HEK293 (cell line): ENCODE data around the gene PLCB3.

Experiments
- GLIS2 ChIP-seq: fragments of 450-650 bp; formaldehyde crosslinking; IDR thresholded peaks from 2 replicates; pipeline ENCODE4 v1.5.1; 2016; ENCODE audit warnings: missing biosample characterization, missing genetic modification characterization
- HIC1 ChIP-seq: fragments of 450-650 bp; formaldehyde crosslinking; IDR thresholded peaks from 2 replicates; pipeline ENCODE4 v1.5.1; 2016; ENCODE audit warnings: missing biosample characterization, missing genetic modification characterization
- KLF16 ChIP-seq: fragments of 450-650 bp; formaldehyde crosslinking; IDR thresholded peaks from 2 replicates; pipeline ENCODE4 v1.5.1; 2017; ENCODE audit warnings: missing biosample characterization, missing genetic modification characterization
- KLF17 ChIP-seq: fragments of 450-650 bp; formaldehyde crosslinking; IDR thresholded peaks from 2 replicates; pipeline ENCODE4 v1.5.1; 2016; ENCODE audit warnings: missing biosample characterization, missing genetic modification characterization
- KLF7 ChIP-seq: fragments of 450-650 bp; formaldehyde crosslinking; IDR thresholded peaks from 2 replicates; pipeline ENCODE4 v1.5.1; 2016; ENCODE audit warnings: missing biosample characterization, missing genetic modification characterization, borderline replicate concordance
- PATZ1 ChIP-seq: fragments of 450-650 bp; formaldehyde crosslinking; IDR thresholded peaks from 2 replicates; pipeline ENCODE4 v1.5.1; 2016; ENCODE audit warnings: missing biosample characterization, missing genetic modification characterization
- PRDM1 ChIP-seq: fragments of 450-650 bp; formaldehyde crosslinking; IDR thresholded peaks from 2 replicates; pipeline ENCODE4; 2016; ENCODE audit warnings: missing biosample characterization, missing genetic modification characterization
- SP2 ChIP-seq: fragments of 450-650 bp; formaldehyde crosslinking; IDR thresholded peaks from 2 replicates; pipeline ENCODE4 v1.5.1; 2016; ENCODE audit warnings: missing biosample characterization, missing genetic modification characterization
- ZBTB11 ChIP-seq: fragments of 450-650 bp; formaldehyde crosslinking; conservative IDR thresholded peaks from 2 replicates; pipeline ENCODE4 v1.5.1; 2016; ENCODE audit warnings: low read depth, missing biosample characterization, missing genetic modification characterization
- ZBTB20 ChIP-seq: fragments of 450-650 bp; formaldehyde crosslinking; IDR thresholded peaks from 2 replicates; pipeline ENCODE4 v1.5.1; 2016; ENCODE audit warnings: missing biosample characterization, missing genetic modification characterization
- ZBTB48 ChIP-seq: fragments of 450-650 bp; formaldehyde crosslinking; IDR thresholded peaks from 2 replicates; pipeline ENCODE4 v1.5.1; 2016; ENCODE audit warnings: missing biosample characterization, missing genetic modification characterization
- ZBTB7A ChIP-seq: fragments of 450-650 bp; formaldehyde crosslinking; IDR thresholded peaks from 2 replicates; pipeline ENCODE4 v1.5.1; 2016; ENCODE audit warnings: low read depth, missing biosample characterization, missing genetic modification characterization
- ZBTB8A ChIP-seq: fragments of 450-650 bp; formaldehyde crosslinking; IDR thresholded peaks from 2 replicates; pipeline ENCODE4 v1.5.1; 2016; ENCODE audit warnings: missing biosample characterization, missing genetic modification characterization
- ZFHX2 ChIP-seq: fragments of 450-650 bp; formaldehyde crosslinking; conservative IDR thresholded peaks from 2 replicates; pipeline ENCODE4 v1.5.1; 2016; ENCODE audit warnings: missing biosample characterization, missing genetic modification characterization
- ZNF132 ChIP-seq: fragments of 450-650 bp; formaldehyde crosslinking; IDR thresholded peaks from 2 replicates; pipeline ENCODE4 v1.5.1; 2017; ENCODE audit warnings: missing biosample characterization, missing genetic modification characterization, borderline replicate concordance
- ZNF18 ChIP-seq: fragments of 450-650 bp; formaldehyde crosslinking; IDR thresholded peaks from 2 replicates; pipeline ENCODE4 v1.5.1; 2016; ENCODE audit warnings: missing biosample characterization, missing genetic modification characterization
- ZNF366 ChIP-seq: fragments of 450-650 bp; formaldehyde crosslinking; conservative IDR thresholded peaks from 2 replicates; pipeline ENCODE4 v1.5.1; 2016; ENCODE audit warnings: missing biosample characterization, missing genetic modification characterization
- ZNF423 ChIP-seq: fragments of 450-650 bp; formaldehyde crosslinking; IDR thresholded peaks from 2 replicates; pipeline ENCODE4 v1.5.1; 2016; ENCODE audit warnings: missing biosample characterization, missing genetic modification characterization
- ZNF544 ChIP-seq: fragments of 450-650 bp; formaldehyde crosslinking; IDR thresholded peaks from 2 replicates; pipeline ENCODE4 v1.5.0; 2017; ENCODE audit warnings: missing biosample characterization, missing genetic modification characterization
- ZNF624 ChIP-seq: fragments of 450-650 bp; formaldehyde crosslinking; IDR thresholded peaks from 2 replicates; pipeline ENCODE4 v1.5.1; 2017; ENCODE audit warnings: missing biosample characterization, missing genetic modification characterization
- ZNF660 ChIP-seq: fragments of 450-650 bp; IDR thresholded peaks from 2 replicates; pipeline ENCODE4 v1.5.1; 2018; ENCODE audit warnings: missing biosample characterization, mild to moderate bottlenecking, missing genetic modification characterization
- ZNF768 ChIP-seq: fragments of 450-650 bp; formaldehyde crosslinking; IDR thresholded peaks from 2 replicates; pipeline ENCODE4 v1.5.1; 2018; ENCODE audit warnings: missing biosample characterization, mild to moderate bottlenecking, missing genetic modification characterization
- ZNF837 ChIP-seq: fragments of 450-650 bp; formaldehyde crosslinking; IDR thresholded peaks from 2 replicates; pipeline ENCODE4 v1.5.1; 2016; ENCODE audit warnings: missing biosample characterization, missing genetic modification characterization
- ZNF843 ChIP-seq: fragments of 450-650 bp; formaldehyde crosslinking; IDR thresholded peaks from 2 replicates; pipeline ENCODE4 v1.5.1; 2016; ENCODE audit warnings: missing biosample characterization, missing genetic modification characterization
- TF ChIP-seq, protein P1 (sequence below): fragments of 450-650 bp; formaldehyde crosslinking; IDR thresholded peaks from 2 replicates; pipeline ENCODE4 v1.5.1; 2017; ENCODE audit warnings: missing biosample characterization, missing genetic modification characterization
- TF ChIP-seq, protein P2 (sequence below): fragments of 450-650 bp; formaldehyde crosslinking; IDR thresholded peaks from 2 replicates; pipeline ENCODE4 v1.5.1; 2016; ENCODE audit warnings: missing biosample characterization, missing genetic modification characterization

PLCB3 gene

GRCh38 chr11:64241491-64242374 lies 9.6 kb upstream of the PLCB3 start (continued):
- TF ChIP-seq ZBTB11 (tag by site-specific recombination), result peak; percentile 90
- peak; percentile 99 for TF ChIP-seq GLIS2 (tag by site-specific recombination)
- TF ChIP-seq ZNF624 (tag by site-specific recombination), result no peak
- no peak for TF ChIP-seq ZNF132 (tag by site-specific recombination)
- peak; percentile 22; the same call in 1 of the 2 replicates for TF ChIP-seq KLF17 (tag by site-specific recombination)
- TF ChIP-seq SP2 (tag by site-specific recombination), result peak; percentile 87
- peak; percentile 36 for TF ChIP-seq ZBTB8A (tag by site-specific recombination)
- TF ChIP-seq ZFHX2 (tag by site-specific recombination), result peak; percentile 90
- TF ChIP-seq, protein P1, sequence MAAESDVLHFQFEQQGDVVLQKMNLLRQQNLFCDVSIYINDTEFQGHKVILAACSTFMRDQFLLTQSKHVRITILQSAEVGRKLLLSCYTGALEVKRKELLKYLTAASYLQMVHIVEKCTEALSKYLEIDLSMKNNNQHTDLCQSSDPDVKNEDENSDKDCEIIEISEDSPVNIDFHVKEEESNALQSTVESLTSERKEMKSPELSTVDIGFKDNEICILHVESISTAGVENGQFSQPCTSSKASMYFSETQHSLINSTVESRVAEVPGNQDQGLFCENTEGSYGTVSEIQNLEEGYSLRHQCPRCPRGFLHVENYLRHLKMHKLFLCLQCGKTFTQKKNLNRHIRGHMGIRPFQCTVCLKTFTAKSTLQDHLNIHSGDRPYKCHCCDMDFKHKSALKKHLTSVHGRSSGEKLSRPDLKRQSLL (tag by site-specific recombination), result no peak
- no peak for TF ChIP-seq ZNF843 (tag by site-specific recombination)
- peak; percentile 60; the same call in 1 of the 2 replicates for TF ChIP-seq ZBTB48 (tag by site-specific recombination)
- no peak for TF ChIP-seq KLF7 (tag by site-specific recombination)
- no peak for TF ChIP-seq ZNF544 (tag by site-specific recombination)
- peak; percentile 80 for TF ChIP-seq ZNF423 (tag by site-specific recombination)
- TF ChIP-seq HIC1 (tag by site-specific recombination), result peak; percentile 56; the same call in 1 of the 2 replicates
- peak; percentile 76 for TF ChIP-seq PATZ1 (tag by site-specific recombination)
- TF ChIP-seq ZNF366, result peak; percentile 52; the same call in 1 of the 2 replicates
- peak; percentile 55 for TF ChIP-seq ZBTB20 (tag by site-specific recombination)
- peak; percentile 56; the same call in 1 of the 2 replicates for TF ChIP-seq ZBTB7A (tag by site-specific recombination)
- TF ChIP-seq ZNF18 (tag by site-specific recombination), result no peak
- TF ChIP-seq KLF16 (tag by site-specific recombination), result no peak
- TF ChIP-seq PRDM1 (tag by site-specific recombination), result no peak
- TF ChIP-seq ZNF837 (tag by site-specific recombination), result no peak
- no peak for TF ChIP-seq ZNF768 (tag by site-specific recombination)
- TF ChIP-seq ZNF660 (tag by site-specific recombination), result no peak
- TF ChIP-seq, protein P2, sequence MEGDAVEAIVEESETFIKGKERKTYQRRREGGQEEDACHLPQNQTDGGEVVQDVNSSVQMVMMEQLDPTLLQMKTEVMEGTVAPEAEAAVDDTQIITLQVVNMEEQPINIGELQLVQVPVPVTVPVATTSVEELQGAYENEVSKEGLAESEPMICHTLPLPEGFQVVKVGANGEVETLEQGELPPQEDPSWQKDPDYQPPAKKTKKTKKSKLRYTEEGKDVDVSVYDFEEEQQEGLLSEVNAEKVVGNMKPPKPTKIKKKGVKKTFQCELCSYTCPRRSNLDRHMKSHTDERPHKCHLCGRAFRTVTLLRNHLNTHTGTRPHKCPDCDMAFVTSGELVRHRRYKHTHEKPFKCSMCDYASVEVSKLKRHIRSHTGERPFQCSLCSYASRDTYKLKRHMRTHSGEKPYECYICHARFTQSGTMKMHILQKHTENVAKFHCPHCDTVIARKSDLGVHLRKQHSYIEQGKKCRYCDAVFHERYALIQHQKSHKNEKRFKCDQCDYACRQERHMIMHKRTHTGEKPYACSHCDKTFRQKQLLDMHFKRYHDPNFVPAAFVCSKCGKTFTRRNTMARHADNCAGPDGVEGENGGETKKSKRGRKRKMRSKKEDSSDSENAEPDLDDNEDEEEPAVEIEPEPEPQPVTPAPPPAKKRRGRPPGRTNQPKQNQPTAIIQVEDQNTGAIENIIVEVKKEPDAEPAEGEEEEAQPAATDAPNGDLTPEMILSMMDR, result peak; percentile 42; the same call in 1 of the 2 replicates
